Measurements from ENCODE around the gene OR13F1. TPM values are rescaled to one million over a fixed set of nuclear protein-coding genes. Genes with fewer than 3 reads are reported as not detected.

OR13F1 gene
- total and polyA plus RNA-seq, 10 of the 15 experiments (the other 5 are each of a cell fraction or from before 2014, with no cell fraction given) = not detected

DNA sequence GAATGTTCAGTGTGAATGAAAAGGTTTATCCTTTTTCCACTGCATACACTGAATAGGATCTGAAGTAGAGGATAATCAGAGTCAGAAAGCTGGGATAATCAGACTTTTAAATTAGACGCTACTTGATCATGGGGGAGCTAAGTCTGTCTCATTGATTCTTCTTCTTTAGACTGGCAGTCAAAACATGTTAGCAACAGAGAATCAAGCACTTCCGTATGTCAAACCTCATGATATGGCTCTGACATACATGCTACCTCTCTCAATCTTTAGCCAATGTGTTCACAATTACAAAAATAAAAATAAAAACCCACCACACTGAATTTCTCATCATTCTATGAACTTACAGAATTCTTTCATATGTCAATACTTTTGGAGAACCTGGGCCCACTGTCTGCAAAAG is 19.0 kb upstream of the OR13F1 start:
- no TSS peak for BruUV-seq (replicated peaks)
- ATAC-seq (no peak), DNase-seq (ENCODE audit: low read depth, low spot score) (no peak), FAIRE-seq (no peak)
- 43% methylated on average over 2 of the region's 2 CpGs for WGBS (ENCODE audit: insufficient coverage, insufficient replicate concordance, low lambda C conversion rate, missing lambda C conversion rate)
- Histone ChIP-seq H3K4me3 (no peak overlapping the region), H3K9me3 (replicated peaks; ENCODE audit: control insufficient read depth, insufficient read depth, low read length) (no peaks in the 10 kb centered on the region), H3K79me2 (ENCODE audit: control insufficient read depth, insufficient read depth, low read length) (no peaks in the 10 kb centered on the region), H3K27ac (ENCODE audit: control insufficient read depth, insufficient read depth) (no peak overlapping the region), H3K4me2 (ENCODE audit: control insufficient read depth, insufficient read depth) (no peak overlapping the region), H2AFZ (ENCODE audit: control insufficient read depth, low read depth, low read length) (no peak overlapping the region), H3K4me1 (ENCODE audit: control insufficient read depth, insufficient read depth, low read length) (no peaks in the 10 kb centered on the region), H4K20me1 (ENCODE audit: control insufficient read depth, insufficient read depth) (no peaks in the 10 kb centered on the region), H3K36me3 (ENCODE audit: control insufficient read depth in 2 of 2, insufficient read depth in 2 of 2, low read length in 1 of 2) (no peaks in the 10 kb centered on the region), H3K9ac (ENCODE audit: control insufficient read depth, insufficient read depth, low read length) (no peak overlapping the region), H3K27me3 (replicated peaks in 1 of 2; ENCODE audit: control insufficient read depth in 2 of 2, insufficient read depth in 2 of 2, low read length in 1 of 2) (no peaks in the 10 kb centered on the region)
- in situ Hi-C loops (cut with MboI) = no loop called here
- CTCF ChIA-PET = interaction anchor here (0.8 to 2.9 kb wide), 3 partner anchors 8 to 15 kb away, joined by 3 to 8 read pairs (median 4); no protein-coding TSS in a partner anchor
- POLR2A ChIA-PET = no interaction called here
- no peak for TF ChIP-seq RCOR1 (conservative IDR thresholded peaks at IDR 0.05; ENCODE audit: low read depth, low read length)
- RAD21 ChIA-PET (ENCODE audit: unreplicated experiment) = no interaction called here
- SMC1A ChIA-PET (ENCODE audit: uncharacterized antibody, unreplicated experiment) = interaction anchor here (1.0 kb wide), 2 partner anchors 10 to 15 kb away, joined by 3 to 4 read pairs; no protein-coding TSS in a partner anchor
- intact Hi-C loops (cut with micrococcal nuclease; ENCODE audit: unreplicated experiment) = no loop called here

DNA sequence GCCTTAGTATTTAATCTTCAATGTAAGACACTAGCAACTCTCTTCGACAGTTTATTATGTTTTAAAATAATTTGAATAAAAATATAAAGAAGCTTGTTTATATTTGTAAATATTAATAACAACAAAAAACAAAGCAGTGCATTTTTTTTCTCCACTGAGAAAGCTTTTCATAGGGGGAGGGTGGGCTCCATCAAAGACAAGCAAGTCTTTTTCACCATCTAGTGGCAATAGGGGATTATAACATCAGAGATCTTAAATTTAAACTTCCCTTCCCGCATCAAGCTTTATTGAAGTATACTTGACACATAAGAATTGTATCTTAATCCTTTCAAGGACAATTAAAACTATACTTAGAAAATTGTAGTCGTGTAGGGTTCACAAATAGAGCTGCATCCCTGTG is 9.3 kb upstream of the OR13F1 start:
- H2AFZ ChIP-seq (ENCODE audit: control insufficient read depth, low read depth, low read length) = no peak overlapping the region
- POLR2A ChIA-PET = no interaction called here
- no peaks in the 10 kb centered on the region for H3K9me3 ChIP-seq (replicated peaks; ENCODE audit: control insufficient read depth, insufficient read depth, low read length)
- WGBS (ENCODE audit: insufficient coverage, insufficient replicate concordance, low lambda C conversion rate, missing lambda C conversion rate) = 28% methylated on average over 3 of the region's 3 CpGs
- H4K20me1 ChIP-seq (ENCODE audit: control insufficient read depth, insufficient read depth) = no peaks in the 10 kb centered on the region
- H3K27ac ChIP-seq (ENCODE audit: control insufficient read depth, insufficient read depth) = no peak overlapping the region
- DNase-seq (ENCODE audit: low read depth, low spot score) (no peak), FAIRE-seq (no peak), ATAC-seq (peak; percentile 45; the same call in 2 of the 3 replicates)
- H3K27me3 ChIP-seq (replicated peaks in 1 of 2; ENCODE audit: control insufficient read depth in 2 of 2, insufficient read depth in 2 of 2, low read length in 1 of 2) = no peaks in the 10 kb centered on the region; a peak in 1 of 4 replicates
- no peak overlapping the region for H3K4me3 ChIP-seq
- H3K79me2 ChIP-seq (ENCODE audit: control insufficient read depth, insufficient read depth, low read length) = no peaks in the 10 kb centered on the region
- BruUV-seq (replicated peaks) = no TSS peak
- H3K9ac ChIP-seq (ENCODE audit: control insufficient read depth, insufficient read depth, low read length) = no peak overlapping the region
- SMC1A ChIA-PET (ENCODE audit: uncharacterized antibody, unreplicated experiment) = interaction anchor here (0.6 to 1.6 kb wide), 10 partner anchors 10 to 607 kb away, joined by 3 to 15 read pairs (median 3); no protein-coding TSS in a partner anchor
- H3K4me1 ChIP-seq (ENCODE audit: control insufficient read depth, insufficient read depth, low read length) = no peaks in the 10 kb centered on the region
- no peaks in the 10 kb centered on the region for H3K36me3 ChIP-seq (ENCODE audit: control insufficient read depth in 2 of 2, insufficient read depth in 2 of 2, low read length in 1 of 2)
- CTCF ChIA-PET = interaction anchor here (0.5 to 3.7 kb wide), 22 partner anchors 10 to 1886 kb away, joined by 3 to 25 read pairs (median 4); no protein-coding TSS in a partner anchor
- RAD21 ChIA-PET (ENCODE audit: unreplicated experiment) = interaction anchor here (0.7 to 1.2 kb wide), 5 partner anchors 109 to 616 kb away, joined by 3 read pairs; no protein-coding TSS in a partner anchor
- in situ Hi-C loops (cut with MboI) = no loop called here
- intact Hi-C loops (cut with micrococcal nuclease; ENCODE audit: unreplicated experiment) = loop anchor here (2.0 kb wide), 1 partner anchor 318 kb away; no protein-coding TSS in a partner anchor
- H3K4me2 ChIP-seq (ENCODE audit: control insufficient read depth, insufficient read depth) = no peak overlapping the region
- TF ChIP-seq ZZZ3 (IDR thresholded peaks at IDR 0.05; ENCODE audit: control insufficient read depth, insufficient read length, low read depth) (no peak), TCF3 (IDR thresholded peaks at IDR 0.05; ENCODE audit: borderline replicate concordance, insufficient read depth, low read depth, low read length) (no peak), KAT2A (conservative IDR thresholded peaks at IDR 0.05; ENCODE audit: control insufficient read depth, low read depth, low read length) (no peak), ZSCAN29 (IDR thresholded peaks at IDR 0.05) (no peak), PAX8 (IDR thresholded peaks at IDR 0.05) (no peak), ESRRA (IDR thresholded peaks at IDR 0.05; ENCODE audit: low read length) (no peak), SMC3 (IDR thresholded peaks at IDR 0.05; ENCODE audit: borderline replicate concordance, low read length) (peak; percentile 37; the same call in 1 of the 2 replicates), ZNF622 (IDR thresholded peaks at IDR 0.05) (no peak), HDGF (IDR thresholded peaks at IDR 0.05) (no peak), RAD21 (IDR thresholded peaks at IDR 0.05; ENCODE audit: insufficient read depth, low read depth, low read length) (peak; percentile 46), SRF (IDR thresholded peaks at IDR 0.05; ENCODE audit: low read depth in 2 of 2, low read length in 2 of 2) (no peak), SMAD1 (IDR thresholded peaks at IDR 0.05; ENCODE audit: low read depth, partially characterized antibody) (no peak), NR2C2 (IDR thresholded peaks at IDR 0.05; ENCODE audit: borderline replicate concordance, control insufficient read depth, insufficient read length, low read depth) (no peak), BMI1 (IDR thresholded peaks at IDR 0.05; ENCODE audit: borderline replicate concordance) (no peak)
- TF ChIP-seq, protein P1, sequence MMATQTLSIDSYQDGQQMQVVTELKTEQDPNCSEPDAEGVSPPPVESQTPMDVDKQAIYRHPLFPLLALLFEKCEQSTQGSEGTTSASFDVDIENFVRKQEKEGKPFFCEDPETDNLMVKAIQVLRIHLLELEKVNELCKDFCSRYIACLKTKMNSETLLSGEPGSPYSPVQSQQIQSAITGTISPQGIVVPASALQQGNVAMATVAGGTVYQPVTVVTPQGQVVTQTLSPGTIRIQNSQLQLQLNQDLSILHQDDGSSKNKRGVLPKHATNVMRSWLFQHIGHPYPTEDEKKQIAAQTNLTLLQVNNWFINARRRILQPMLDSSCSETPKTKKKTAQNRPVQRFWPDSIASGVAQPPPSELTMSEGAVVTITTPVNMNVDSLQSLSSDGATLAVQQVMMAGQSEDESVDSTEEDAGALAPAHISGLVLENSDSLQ (IDR thresholded peaks at IDR 0.05) = no peak
- TF ChIP-seq, protein P2, sequence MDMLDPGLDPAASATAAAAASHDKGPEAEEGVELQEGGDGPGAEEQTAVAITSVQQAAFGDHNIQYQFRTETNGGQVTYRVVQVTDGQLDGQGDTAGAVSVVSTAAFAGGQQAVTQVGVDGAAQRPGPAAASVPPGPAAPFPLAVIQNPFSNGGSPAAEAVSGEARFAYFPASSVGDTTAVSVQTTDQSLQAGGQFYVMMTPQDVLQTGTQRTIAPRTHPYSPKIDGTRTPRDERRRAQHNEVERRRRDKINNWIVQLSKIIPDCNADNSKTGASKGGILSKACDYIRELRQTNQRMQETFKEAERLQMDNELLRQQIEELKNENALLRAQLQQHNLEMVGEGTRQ (IDR thresholded peaks at IDR 0.05; ENCODE audit: borderline replicate concordance, low read depth, low read length) = no peak

All from GM12878 (cell line).